ENCODE results near the gene EPAS1.

EPAS1 gene

DNA sequence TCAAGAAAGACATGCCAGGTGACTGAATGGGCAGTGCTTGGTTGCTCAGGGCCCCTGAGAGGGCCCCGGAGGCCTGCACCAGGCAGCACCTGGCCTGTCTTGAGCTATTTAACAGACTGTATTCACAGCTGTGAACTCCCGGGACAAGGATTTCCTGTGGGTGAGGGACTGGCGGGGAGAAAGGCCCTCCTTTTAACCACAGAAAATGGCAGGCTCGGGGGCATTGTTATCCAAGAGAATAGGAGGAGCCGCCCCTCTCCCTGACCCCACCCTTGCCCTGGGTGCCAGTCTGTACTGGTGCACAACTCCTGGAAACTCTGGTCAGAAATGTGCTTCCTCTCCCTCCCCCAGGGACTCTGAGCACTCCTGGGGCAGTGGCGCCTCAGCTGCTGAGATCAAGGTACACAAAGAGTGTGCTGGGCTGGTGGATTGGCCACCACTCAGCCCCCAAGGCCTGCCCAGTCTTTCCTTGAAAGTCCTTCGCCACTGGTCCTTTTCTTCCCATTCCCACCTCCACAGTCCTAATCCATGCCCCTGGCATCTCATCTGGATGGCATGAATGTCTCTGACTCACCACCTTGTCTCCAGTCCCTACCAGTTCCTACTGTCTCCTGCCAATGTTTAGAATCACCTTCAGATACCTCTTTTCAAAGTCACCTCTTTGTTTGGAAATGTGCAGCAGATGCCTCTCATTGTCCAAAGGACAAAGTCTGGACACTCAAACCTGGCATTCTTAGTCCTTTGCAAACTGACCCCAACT, 19.6 kb upstream of the EPAS1 start:
- DNase-seq (ENCODE audit: low read depth): no peak
- H3K4me3 ChIP-seq (ENCODE audit: low read depth, low read length): no peak overlapping the region
- no peak for TF ChIP-seq CTCF (IDR thresholded peaks at IDR 0.05; ENCODE audit: control insufficient read depth, extremely low read depth, insufficient read depth)

DNA sequence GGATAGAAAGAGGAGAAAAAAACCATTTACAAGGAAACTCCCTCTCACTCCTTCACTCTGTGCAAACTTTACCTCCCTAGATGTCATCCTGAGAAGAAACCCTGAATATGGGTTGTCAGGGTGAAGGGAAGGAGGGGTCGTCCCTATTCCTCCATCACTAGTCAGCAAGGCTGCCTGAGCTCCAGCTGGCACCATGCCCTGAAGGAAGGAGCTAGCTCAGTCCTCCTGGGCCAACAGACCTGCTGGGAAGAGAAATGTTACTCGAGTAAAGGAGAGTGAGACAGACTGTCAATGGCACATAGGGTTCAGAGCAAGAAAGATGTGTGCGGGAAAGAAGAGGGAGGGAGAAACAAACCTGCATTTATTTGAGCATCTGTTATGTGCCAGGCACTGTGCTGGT, 18.3 kb upstream of the EPAS1 start:
- no peak for DNase-seq (ENCODE audit: low read depth)
- no peak overlapping the region for H3K4me3 ChIP-seq (ENCODE audit: low read depth, low read length)
- no peak for TF ChIP-seq CTCF (IDR thresholded peaks at IDR 0.05; ENCODE audit: control insufficient read depth, extremely low read depth, insufficient read depth)

DNA sequence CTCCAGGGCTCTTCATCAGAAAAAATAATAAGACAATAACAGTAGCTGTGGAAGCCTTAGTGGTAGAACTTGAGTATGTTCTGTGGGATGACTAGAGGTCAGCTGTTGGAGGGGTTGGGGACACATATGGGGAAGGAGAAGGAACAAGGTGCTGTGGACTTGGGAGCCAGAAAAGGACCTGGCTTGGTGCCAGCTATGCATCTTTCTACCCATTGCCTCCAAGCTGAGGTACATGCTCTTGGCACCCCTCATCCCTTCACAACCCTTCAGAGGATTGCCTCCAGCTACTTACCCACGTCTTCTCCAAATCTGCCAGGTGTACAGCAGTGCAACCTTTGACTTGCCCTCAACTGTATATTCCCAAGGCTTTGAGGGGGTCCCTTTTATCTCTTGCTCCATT, 15.3 kb upstream of the EPAS1 start:
- no peak for DNase-seq (ENCODE audit: low read depth)
- no peak overlapping the region for H3K4me3 ChIP-seq (ENCODE audit: low read depth, low read length)

GRCh38 chr2:46283693-46284092, 13.5 kb upstream of the EPAS1 start:
- DNase-seq (ENCODE audit: low read depth): no peak
- TF ChIP-seq CTCF (IDR thresholded peaks at IDR 0.05; ENCODE audit: control insufficient read depth, extremely low read depth, insufficient read depth): no peak
- no peak overlapping the region for H3K4me3 ChIP-seq (ENCODE audit: low read depth, low read length)

More for the DNA sequence above, 15.3 kb upstream of the EPAS1 start:
- TF ChIP-seq CTCF (IDR thresholded peaks at IDR 0.05; ENCODE audit: control insufficient read depth, extremely low read depth, insufficient read depth): no peak

DNA sequence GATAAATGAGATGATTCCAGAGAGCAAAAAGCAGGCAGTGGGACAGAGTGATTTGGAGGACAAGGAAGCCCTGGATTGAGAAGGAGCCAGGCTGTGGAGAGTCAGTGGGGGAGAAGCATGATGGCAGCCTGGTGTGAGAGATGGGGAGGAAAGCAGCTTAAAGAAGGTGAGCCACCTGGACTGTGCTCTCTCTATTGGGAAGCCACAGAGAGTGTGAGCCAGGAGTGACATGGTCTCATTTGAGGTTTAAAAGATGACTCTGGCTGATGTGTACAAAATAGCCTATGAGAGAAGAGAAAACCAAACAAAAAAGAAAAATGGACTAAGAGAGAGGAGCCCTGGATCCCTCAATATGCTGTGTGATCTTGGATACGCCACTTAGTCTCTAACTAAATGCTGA, 12.9 kb upstream of the EPAS1 start:
- TF ChIP-seq CTCF (IDR thresholded peaks at IDR 0.05; ENCODE audit: control insufficient read depth, extremely low read depth, insufficient read depth): no peak
- H3K4me3 ChIP-seq (ENCODE audit: low read depth, low read length): no peak overlapping the region
- no peak for DNase-seq (ENCODE audit: low read depth)

DNA sequence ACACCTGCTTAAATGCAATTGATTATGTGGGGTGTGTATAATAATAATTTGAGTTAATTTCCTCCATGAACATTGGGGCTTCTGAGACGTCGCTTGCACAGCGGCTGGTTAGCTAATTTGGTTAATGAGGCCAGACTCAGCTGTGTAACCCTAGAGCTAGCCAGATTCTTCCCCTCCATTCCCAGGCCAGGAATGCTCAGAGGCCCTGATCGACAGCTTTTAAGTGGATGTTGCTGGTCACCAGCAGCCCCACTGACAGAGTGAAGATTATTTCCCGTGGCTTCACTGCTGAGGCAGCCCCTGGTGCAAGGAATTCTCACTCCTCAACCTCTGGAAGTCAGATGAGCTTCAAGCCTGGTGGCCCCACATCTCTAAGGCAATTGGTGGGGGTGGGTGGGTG, 12.4 kb upstream of the EPAS1 start:
- no peak for TF ChIP-seq CTCF (IDR thresholded peaks at IDR 0.05; ENCODE audit: control insufficient read depth, extremely low read depth, insufficient read depth)
- no peak for DNase-seq (ENCODE audit: low read depth)
- no peak overlapping the region for H3K4me3 ChIP-seq (ENCODE audit: low read depth, low read length)

DNA sequence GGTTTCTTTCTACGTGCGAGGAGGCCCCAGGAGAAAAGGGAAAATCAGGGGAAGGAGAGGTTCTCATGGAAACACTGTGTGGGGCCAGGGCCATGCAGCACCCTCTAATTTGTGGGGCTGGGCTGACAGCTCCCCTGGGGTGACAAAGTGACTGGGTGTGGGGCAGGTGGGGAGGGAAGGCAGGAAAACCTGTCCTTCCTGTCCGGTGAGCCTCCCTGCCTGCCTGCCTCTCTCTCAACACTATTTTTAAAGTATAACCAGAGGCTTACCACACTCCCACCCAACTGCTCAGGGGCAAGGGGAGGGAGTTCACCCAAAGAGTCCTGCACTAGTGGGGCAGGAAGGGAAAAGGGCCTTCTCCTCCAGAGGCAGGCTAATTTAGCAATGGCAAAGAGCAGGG, 10.5 kb upstream of the EPAS1 start:
- TF ChIP-seq CTCF (IDR thresholded peaks at IDR 0.05; ENCODE audit: control insufficient read depth, extremely low read depth, insufficient read depth): no peak
- no peak for DNase-seq (ENCODE audit: low read depth)
- no peak overlapping the region for H3K4me3 ChIP-seq (ENCODE audit: low read depth, low read length)
